Endothelial cell of umbilical vein (primary cell): ENCODE measurements around the gene SENP2. TPM values are rescaled to one million over a fixed set of nuclear protein-coding genes. Genes with fewer than 3 reads are reported as not detected.

Source experiments
- BruUV-seq: library from RNA; stranded (reverse); fragments of 400-500 nt; replicated peaks from 2 replicates; lab custom pipeline; 2021; lab: Mats Ljungman, UMichigan
- CTCF ChIA-PET: fragments of 300-600, 350-600 bp; sonication (Branson Sonifier 250); formaldehyde crosslinking; loops from one replicate; lab custom pipeline; 2021; ENCODE audit warnings: antibody characterized with exemption, inconsistent platforms; lab: Charles Lee
- POLR2A ChIA-PET: fragments of 300-600, 350-600 bp; sonication (Branson Sonifier 250); formaldehyde crosslinking; loops from one replicate; lab custom pipeline; 2021; ENCODE audit warnings: antibody characterized with exemption, inconsistent platforms; lab: Charles Lee
- DNase-seq: peaks from one replicate; pipeline ENCODE4 v3.0.0-alpha.2; 2011; ENCODE audit warnings: low read depth, low spot score
- FAIRE-seq: peaks from 2 replicates; lab custom pipeline; 2011; peaks lifted over from hg19 to GRCh38; lab: Jason Lieb, UNC
- H2AFZ ChIP-seq: 2 replicates; pipeline ENCODE4 v1.6.0; 2012; ENCODE audit warnings: low read depth, low read length, control low read depth, inconsistent platforms
- H3K27ac ChIP-seq: 2 replicates; pipeline ENCODE4 v1.5.1; 2011; ENCODE audit warnings: low read depth, mild to moderate bottlenecking, control low read depth, low read length, moderate library complexity; ENCODE audit not compliant: insufficient read depth
- H3K27me3 ChIP-seq, 2 experiments: 2 replicates each; pipeline versions ENCODE4 v1.6.0 to v1.6.1; 2011; ENCODE audit warnings: low read length in 2 of 2, mixed read lengths in 1 of 2; ENCODE audit not compliant: control insufficient read depth in 2 of 2, insufficient read depth in 2 of 2
- H3K36me3 ChIP-seq, 2 experiments: 2 replicates in 1 of 2; 3 replicates in 1 of 2; pipeline ENCODE4 v1.5.1; 2011; ENCODE audit warnings: low read length in 2 of 2, mild to moderate bottlenecking in 1 of 2, moderate library complexity in 1 of 2; ENCODE audit not compliant: control insufficient read depth in 2 of 2, insufficient read depth in 2 of 2; ENCODE audit errors: extremely low read depth in 1 of 2
- H3K4me1 ChIP-seq: 3 replicates; pipeline ENCODE4 v1.5.1; 2011; ENCODE audit warnings: mild to moderate bottlenecking, low read length; ENCODE audit not compliant: control insufficient read depth, insufficient read depth; ENCODE audit errors: extremely low read depth
- H3K4me2 ChIP-seq: 2 replicates; pipeline ENCODE4 v1.6.1; 2011; ENCODE audit warnings: low read length, control low read depth, mixed read lengths; ENCODE audit not compliant: insufficient read depth
- H3K4me3 ChIP-seq, 3 experiments: fragments of 200-600 bp in 1 of 3; sonication (generic), shearing (Covaris generic) in 1 of 3; replicated peaks in 1 of 3; 2 replicates each; pipeline ENCODE4 v1.5.1; 2011 to 2016; ENCODE audit warnings: control low read depth in 3 of 3, low read length in 3 of 3, mild to moderate bottlenecking in 2 of 3, inconsistent platforms in 1 of 3, low read depth in 1 of 3, moderate library complexity in 1 of 3; ENCODE audit not compliant: insufficient read depth in 1 of 3
- H3K79me2 ChIP-seq: 2 replicates; pipeline ENCODE4 v1.6.0; 2012; ENCODE audit warnings: low read length, inconsistent platforms; ENCODE audit not compliant: control insufficient read depth, insufficient read depth
- H3K9ac ChIP-seq: replicated peaks from 2 replicates; pipeline ENCODE3; 2011; ENCODE audit warnings: low read length, control low read depth; ENCODE audit not compliant: insufficient read depth; ENCODE audit errors: extremely low read depth
- H3K9me1 ChIP-seq: replicated peaks from 3 replicates; pipeline ENCODE4 v1.6.0; 2011; ENCODE audit warnings: mild to moderate bottlenecking, low read length; ENCODE audit not compliant: control insufficient read depth, insufficient read depth; ENCODE audit errors: extremely low read depth
- H3K9me3 ChIP-seq: replicated peaks from 2 replicates; pipeline ENCODE4 v1.5.1; 2012; ENCODE audit warnings: low read length, inconsistent platforms; ENCODE audit not compliant: control insufficient read depth, insufficient read depth
- H4K20me1 ChIP-seq: replicated peaks from 2 replicates; pipeline ENCODE3; 2011; ENCODE audit warnings: mild to moderate bottlenecking, low read length; ENCODE audit not compliant: control insufficient read depth, insufficient read depth; ENCODE audit errors: extremely low read depth
- EZH2 ChIP-seq: IDR thresholded peaks from 2 replicates; pipeline ENCODE4 v1.6.1; 2012; ENCODE audit warnings: borderline replicate concordance, low read depth, mild to moderate bottlenecking, moderate library complexity, low read length, inconsistent platforms; ENCODE audit not compliant: severe bottlenecking
- FOS ChIP-seq: IDR thresholded peaks from 2 replicates; pipeline ENCODE4 v1.6.1; 2011; ENCODE audit warnings: mild to moderate bottlenecking, low read length, moderate library complexity, borderline replicate concordance; ENCODE audit not compliant: insufficient read depth
- GATA2 ChIP-seq: IDR thresholded peaks from 2 replicates; pipeline ENCODE4 v1.7.0; 2011; ENCODE audit warnings: low read depth, mild to moderate bottlenecking, moderate library complexity, mixed read lengths, low read length; ENCODE audit not compliant: insufficient read length, insufficient read depth
- JUN ChIP-seq: IDR thresholded peaks from 2 replicates; pipeline ENCODE4 v1.6.1; 2011; ENCODE audit warnings: borderline replicate concordance, low read depth; ENCODE audit not compliant: insufficient read length, insufficient read depth
- MYC ChIP-seq: IDR thresholded peaks from one replicate; pipeline ENCODE4 v1.6.1; 2011; ENCODE audit warnings: mild to moderate bottlenecking, low read depth, low read length
- POLR2A ChIP-seq: IDR thresholded peaks from 2 replicates; pipeline ENCODE4 v1.6.1; 2012; ENCODE audit warnings: low read depth, mild to moderate bottlenecking, control low read depth, low read length
- POLR2AphosphoS5 ChIP-seq: IDR thresholded peaks from 2 replicates; pipeline ENCODE4 v1.6.1; 2012; ENCODE audit warnings: low read depth, mild to moderate bottlenecking, control low read depth, low read length, moderate library complexity; ENCODE audit not compliant: insufficient read depth
- dilution Hi-C: fragments of 300-500 bp; cut with MboI; formaldehyde crosslinking; loops from one replicate; pipeline ENCODE4 v1.15.0; 2019; ENCODE audit warnings: low sequenced_read_pairs; ENCODE audit not compliant: extremely low pct_ligation_motif_present
- intact Hi-C: fragments of 100-400 bp; cut with micrococcal nuclease; formaldehyde crosslinking; loops from one replicate; pipeline ENCODE4 v1.10.0; 2022
- polyA plus RNA-seq, 4 experiments: library from polyadenylated mRNA; depleted of rRNA in 3 of 4; stranded (reverse) in 3 of 4; unstranded in 1 of 4; fragments of >200 nt; gene quantifications; 2 replicates each; pipeline versions ENCODE4 v1.2.1 to v1.2.3, GENCODE V29; 2011 to 2012; ENCODE audit warnings: missing spikeins in 1 of 4
- total RNA-seq: library from RNA; stranded (reverse); gene quantifications from 2 replicates; pipeline ENCODE4 v1.2.3, GENCODE V29; 2021
- TF ChIP-seq, protein P1 (sequence below), 2 donors: IDR thresholded peaks; 1 replicate in 1 of 2; 2 replicates in 1 of 2; pipeline ENCODE4 v1.5.1; 2011; ENCODE audit warnings: low read length in 2 of 2, mild to moderate bottlenecking in 2 of 2, moderate library complexity in 2 of 2, control low read depth in 1 of 2, inconsistent platforms in 1 of 2, low read depth in 1 of 2; ENCODE audit not compliant: insufficient read depth in 1 of 2; ENCODE audit errors: extremely low read depth in 1 of 2
- TF ChIP-seq, protein P2 (sequence below): IDR thresholded peaks from 2 replicates; pipeline ENCODE4 v1.6.1; 2011; ENCODE audit not compliant: insufficient read depth, insufficient read length

The SENP2 gene
- total and polyA plus RNA-seq, 2 donors (not counting 3 experiments of a cell fraction or from before 2014, with no cell fraction given) = 3.8 to 40.4 TPM

DNA sequence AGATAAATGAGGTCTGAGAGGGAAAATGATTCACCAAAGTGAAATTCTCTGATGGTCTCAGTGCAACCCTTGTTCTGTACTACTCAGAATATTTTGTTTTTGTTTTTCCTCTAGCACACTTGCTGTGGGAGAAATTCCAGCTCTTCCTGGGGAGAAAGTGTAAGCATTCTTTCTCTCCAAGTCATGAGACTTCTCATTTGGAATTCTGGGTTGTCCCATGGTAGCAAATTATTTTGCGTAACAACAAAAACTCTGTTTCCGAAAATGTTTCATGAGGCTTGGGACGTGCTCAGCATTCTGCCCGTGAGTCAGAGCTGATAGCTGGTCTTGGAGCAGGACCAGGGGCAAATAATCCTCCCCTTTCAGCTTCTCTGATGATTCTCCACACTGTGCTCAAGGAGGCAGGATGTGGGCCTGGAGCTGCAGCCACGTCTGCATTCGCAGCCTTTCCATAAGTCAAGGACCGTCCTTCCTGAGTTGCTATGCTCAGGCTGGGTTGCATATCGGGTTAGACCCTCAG, 70.3 kb downstream of the SENP2 start:
- Histone ChIP-seq H3K4me1 (peaks cover 55% of the 10 kb centered on the region), H3K27me3 (no peaks in the 10 kb centered on the region), H3K79me2 (peaks cover 5% of the 10 kb centered on the region), H2AFZ (no peak overlapping the region), H3K9me1 (no peaks in the 10 kb centered on the region), H3K9me3 (no peaks in the 10 kb centered on the region), H3K4me3 (no peak overlapping the region), H3K9ac (peak overlapping the region; percentile 46), H4K20me1 (no peaks in the 10 kb centered on the region), H3K36me3 (peaks cover 16 to 40% of the 10 kb centered on the region in 2 experiments), H3K4me2 (no peak overlapping the region), H3K27ac (peak overlapping the region; percentile 74)
- dilution Hi-C loops (no loop called here), intact Hi-C loops (loop anchor here (1.0 to 10.0 kb wide), 2 partner anchors 78 to 888 kb away; partner anchors contain the start of gene CRYGS)
- DNase-seq (peak; percentile 95), FAIRE-seq (peak; percentile 99)
- no TSS peak for BruUV-seq
- POLR2A ChIA-PET = interaction anchor here (1.0 to 1.4 kb wide), 3 partner anchors 73 to 282 kb away, joined by 3 to 5 read pairs (median 4); partner anchors contain the start of gene TRA2B
- TF ChIP-seq JUN (peak; percentile 86), POLR2A (no peak), FOS (peak; percentile 78), EZH2 (no peak), MYC (no peak), POLR2AphosphoS5 (peak; percentile 83), GATA2 (peak; percentile 68)
- TF ChIP-seq, protein P1, sequence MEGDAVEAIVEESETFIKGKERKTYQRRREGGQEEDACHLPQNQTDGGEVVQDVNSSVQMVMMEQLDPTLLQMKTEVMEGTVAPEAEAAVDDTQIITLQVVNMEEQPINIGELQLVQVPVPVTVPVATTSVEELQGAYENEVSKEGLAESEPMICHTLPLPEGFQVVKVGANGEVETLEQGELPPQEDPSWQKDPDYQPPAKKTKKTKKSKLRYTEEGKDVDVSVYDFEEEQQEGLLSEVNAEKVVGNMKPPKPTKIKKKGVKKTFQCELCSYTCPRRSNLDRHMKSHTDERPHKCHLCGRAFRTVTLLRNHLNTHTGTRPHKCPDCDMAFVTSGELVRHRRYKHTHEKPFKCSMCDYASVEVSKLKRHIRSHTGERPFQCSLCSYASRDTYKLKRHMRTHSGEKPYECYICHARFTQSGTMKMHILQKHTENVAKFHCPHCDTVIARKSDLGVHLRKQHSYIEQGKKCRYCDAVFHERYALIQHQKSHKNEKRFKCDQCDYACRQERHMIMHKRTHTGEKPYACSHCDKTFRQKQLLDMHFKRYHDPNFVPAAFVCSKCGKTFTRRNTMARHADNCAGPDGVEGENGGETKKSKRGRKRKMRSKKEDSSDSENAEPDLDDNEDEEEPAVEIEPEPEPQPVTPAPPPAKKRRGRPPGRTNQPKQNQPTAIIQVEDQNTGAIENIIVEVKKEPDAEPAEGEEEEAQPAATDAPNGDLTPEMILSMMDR (IDR thresholded peaks at IDR 0.05; ENCODE audit: extremely low read depth in 1 of 2, insufficient read depth in 1 of 2, low read depth in 1 of 2, low read length in 2 of 2) = no peak
- TF ChIP-seq, protein P2, sequence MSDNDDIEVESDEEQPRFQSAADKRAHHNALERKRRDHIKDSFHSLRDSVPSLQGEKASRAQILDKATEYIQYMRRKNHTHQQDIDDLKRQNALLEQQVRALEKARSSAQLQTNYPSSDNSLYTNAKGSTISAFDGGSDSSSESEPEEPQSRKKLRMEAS = no peak
- CTCF ChIA-PET = interaction anchor here (0.7 to 7.6 kb wide), 9 partner anchors 8 to 295 kb away, joined by 3 to 223 read pairs (median 4); no protein-coding TSS in a partner anchor
